PC-9 (cell line): Measurements from ENCODE around the gene SP140L. TPM values are rescaled to one million over a fixed set of nuclear protein-coding genes. Genes with fewer than 3 reads are reported as not detected.
"Not testable (repeated sequence)": the region's sequence is repeated elsewhere in the genome, so short reads cannot be mapped to it uniquely, and the experiment has no call there.

Source experiments
- BruUV-seq: library from RNA; stranded (reverse); fragments of 400-500 nt; replicated peaks from 2 replicates; lab custom pipeline; 2021; lab: Mats Ljungman, UMichigan
- CTCF ChIA-PET: fragments of 300-600 bp; sonication (Branson Sonifier 250); formaldehyde crosslinking; loops from one replicate; lab custom pipeline; 2022; ENCODE audit warnings: antibody characterized with exemption; lab: Charles Lee
- POLR2A ChIA-PET: fragments of 300-600 bp; sonication (Branson Sonifier 250); formaldehyde crosslinking; loops from one replicate; lab custom pipeline; 2022; ENCODE audit warnings: antibody characterized with exemption; ENCODE audit not compliant: unreplicated experiment; lab: Charles Lee
- DNase-seq, 2 experiments: peaks; one replicate each; pipeline versions ENCODE4 v3.0.0 to v3.0.0-alpha.2; 2015 to 2022; ENCODE audit warnings: mixed read lengths in 1 of 2
- H2AFZ ChIP-seq: fragments of 200-600 bp; sonication (generic); 2 replicates; pipeline ENCODE4 v1.8.1; 2017; ENCODE audit warnings: antibody characterized with exemption
- H3F3A ChIP-seq: fragments of 200-600 bp; sonication (generic); 2 replicates; pipeline ENCODE4 v1.8.1; 2017; ENCODE audit warnings: antibody characterized with exemption, mild to moderate bottlenecking, low read depth; ENCODE audit not compliant: insufficient read depth
- H3K27ac ChIP-seq: fragments of 200-600 bp; sonication (generic); 2 replicates; pipeline ENCODE4 v1.6.1; 2016; ENCODE audit warnings: mixed run types
- H3K27me3 ChIP-seq: fragments of 200-600 bp; sonication (generic); 2 replicates; pipeline ENCODE4 v1.6.1; 2016; ENCODE audit warnings: low read depth, mixed run types; ENCODE audit not compliant: insufficient read depth
- H3K36me3 ChIP-seq: fragments of 200-600 bp; sonication (generic); 2 replicates; pipeline ENCODE4 v1.6.1; 2016; ENCODE audit warnings: low read depth, mixed run types
- H3K4me1 ChIP-seq: fragments of 200-600 bp; sonication (generic); replicated peaks from 2 replicates; pipeline ENCODE4 v1.6.1; 2016; ENCODE audit warnings: mixed run types; ENCODE audit not compliant: insufficient read depth
- H3K4me2 ChIP-seq: fragments of 200-600 bp; sonication (generic); 2 replicates; pipeline ENCODE4 v1.6.1; 2017; ENCODE audit warnings: mixed run types
- H3K4me3 ChIP-seq: fragments of 200-600 bp; sonication (generic); 2 replicates; pipeline ENCODE4 v1.6.1; 2016; ENCODE audit warnings: mixed run types
- H3K79me2 ChIP-seq: fragments of 200-600 bp; sonication (generic); 2 replicates; pipeline ENCODE4 v1.6.1; 2017; ENCODE audit warnings: low read depth, mixed run types
- H3K9me2 ChIP-seq: fragments of 200-600 bp; sonication (generic); 2 replicates; pipeline ENCODE4 v1.8.1; 2017; ENCODE audit warnings: mild to moderate bottlenecking; ENCODE audit not compliant: insufficient read depth
- H3K9me3 ChIP-seq: fragments of 200-600 bp; sonication (generic); 2 replicates; pipeline ENCODE4 v1.8.1; 2016; ENCODE audit warnings: low read depth; ENCODE audit not compliant: insufficient read depth
- H4K20me1 ChIP-seq: fragments of 200-600 bp; sonication (generic); 2 replicates; pipeline ENCODE4 v1.8.1; 2017; ENCODE audit not compliant: insufficient read depth
- EZH2 ChIP-seq: fragments of 200-600 bp; sonication (generic); IDR thresholded peaks from 2 replicates; pipeline ENCODE4 v1.8.0; 2017; ENCODE audit warnings: antibody characterized with exemption, low read depth
- intact Hi-C: fragments of 100-400 bp; cut with micrococcal nuclease; formaldehyde crosslinking; loops from one replicate; pipeline ENCODE4 v1.10.0; 2022; ENCODE audit not compliant: unreplicated experiment
- total RNA-seq: library from RNA; stranded (reverse); gene quantifications from 2 replicates; pipeline ENCODE4 v1.2.3, GENCODE V29; 2021
- TF ChIP-seq, protein P1 (sequence below): fragments of 200-600 bp; sonication (generic); conservative IDR thresholded peaks from 2 replicates; pipeline ENCODE4 v1.6.1; 2017; ENCODE audit warnings: mixed run types, antibody characterized with exemption, mild to moderate bottlenecking, moderate library complexity

SP140L gene
- total RNA-seq, 1 experiment from 2014 or later = 23.6 TPM

DNA sequence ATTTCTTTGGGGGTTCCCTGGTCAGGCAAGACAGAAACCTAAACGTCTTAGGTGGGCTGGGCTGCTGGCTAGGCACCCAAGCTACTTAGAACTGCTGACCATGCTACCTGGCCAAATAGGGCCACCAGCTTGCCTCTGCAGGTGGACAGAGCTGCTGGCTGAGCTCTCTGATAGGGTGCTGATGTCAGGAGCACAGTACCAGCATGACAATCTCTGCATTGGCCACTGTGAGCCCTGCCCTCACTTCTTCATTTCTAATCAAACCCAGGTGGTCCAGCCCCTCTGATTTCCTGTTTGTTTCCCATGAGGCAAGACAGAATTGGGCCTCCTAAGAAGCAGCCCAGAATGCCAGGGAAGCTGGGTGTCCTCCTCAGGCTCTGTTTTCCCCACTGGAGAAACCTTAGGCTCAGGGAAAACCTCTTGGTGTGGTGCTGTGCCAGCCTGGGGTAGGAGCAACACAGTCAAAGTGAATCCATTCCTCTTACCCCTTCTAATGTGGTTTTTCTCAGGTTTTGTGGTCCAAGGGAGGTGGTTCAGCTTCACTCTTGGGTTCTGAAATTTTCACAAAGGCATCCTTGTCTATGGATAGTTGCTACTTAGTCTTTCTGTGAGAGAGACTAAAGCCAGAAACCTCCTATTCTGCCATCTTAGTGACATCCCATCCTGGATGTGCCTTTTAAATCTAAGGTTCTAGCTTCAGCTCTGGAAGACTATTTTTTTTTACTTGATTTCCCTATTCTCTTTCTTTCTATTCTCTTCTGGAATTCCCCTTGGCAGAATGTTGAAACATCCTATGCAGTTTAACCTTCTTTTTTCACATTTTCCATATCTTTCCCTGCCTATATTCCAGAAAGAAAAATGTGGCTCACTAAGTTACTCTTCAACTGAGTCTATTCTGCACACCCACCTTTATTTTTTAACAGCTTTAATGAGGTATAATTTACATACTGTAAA, 104.2 kb downstream of the SP140L start:
- DNase-seq = no peak
- no peak overlapping the region for H3K4me2 ChIP-seq
- BruUV-seq = no TSS peak
- H2AFZ ChIP-seq = no peak overlapping the region
- H3K27ac ChIP-seq = no peak overlapping the region
- no peaks in the 10 kb centered on the region for H4K20me1 ChIP-seq
- H3K27me3 ChIP-seq = no peaks in the 10 kb centered on the region
- peaks cover 19% of the 10 kb centered on the region for H3K79me2 ChIP-seq
- H3K9me3 ChIP-seq = peaks cover 7% of the 10 kb centered on the region
- peaks cover 4% of the 10 kb centered on the region; the same call in 1 of the 2 replicates for H3F3A ChIP-seq
- POLR2A ChIA-PET = no interaction called here
- H3K4me1 ChIP-seq = no peaks in the 10 kb centered on the region
- no peak overlapping the region for H3K4me3 ChIP-seq
- peaks cover 3% of the 10 kb centered on the region; the same call in 1 of the 2 replicates for H3K36me3 ChIP-seq
- no peaks in the 10 kb centered on the region for H3K9me2 ChIP-seq
- TF ChIP-seq EZH2 = no peak
- TF ChIP-seq, protein P1, sequence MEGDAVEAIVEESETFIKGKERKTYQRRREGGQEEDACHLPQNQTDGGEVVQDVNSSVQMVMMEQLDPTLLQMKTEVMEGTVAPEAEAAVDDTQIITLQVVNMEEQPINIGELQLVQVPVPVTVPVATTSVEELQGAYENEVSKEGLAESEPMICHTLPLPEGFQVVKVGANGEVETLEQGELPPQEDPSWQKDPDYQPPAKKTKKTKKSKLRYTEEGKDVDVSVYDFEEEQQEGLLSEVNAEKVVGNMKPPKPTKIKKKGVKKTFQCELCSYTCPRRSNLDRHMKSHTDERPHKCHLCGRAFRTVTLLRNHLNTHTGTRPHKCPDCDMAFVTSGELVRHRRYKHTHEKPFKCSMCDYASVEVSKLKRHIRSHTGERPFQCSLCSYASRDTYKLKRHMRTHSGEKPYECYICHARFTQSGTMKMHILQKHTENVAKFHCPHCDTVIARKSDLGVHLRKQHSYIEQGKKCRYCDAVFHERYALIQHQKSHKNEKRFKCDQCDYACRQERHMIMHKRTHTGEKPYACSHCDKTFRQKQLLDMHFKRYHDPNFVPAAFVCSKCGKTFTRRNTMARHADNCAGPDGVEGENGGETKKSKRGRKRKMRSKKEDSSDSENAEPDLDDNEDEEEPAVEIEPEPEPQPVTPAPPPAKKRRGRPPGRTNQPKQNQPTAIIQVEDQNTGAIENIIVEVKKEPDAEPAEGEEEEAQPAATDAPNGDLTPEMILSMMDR = no peak
- CTCF ChIA-PET = no interaction called here
- intact Hi-C loops = no loop called here

DNA sequence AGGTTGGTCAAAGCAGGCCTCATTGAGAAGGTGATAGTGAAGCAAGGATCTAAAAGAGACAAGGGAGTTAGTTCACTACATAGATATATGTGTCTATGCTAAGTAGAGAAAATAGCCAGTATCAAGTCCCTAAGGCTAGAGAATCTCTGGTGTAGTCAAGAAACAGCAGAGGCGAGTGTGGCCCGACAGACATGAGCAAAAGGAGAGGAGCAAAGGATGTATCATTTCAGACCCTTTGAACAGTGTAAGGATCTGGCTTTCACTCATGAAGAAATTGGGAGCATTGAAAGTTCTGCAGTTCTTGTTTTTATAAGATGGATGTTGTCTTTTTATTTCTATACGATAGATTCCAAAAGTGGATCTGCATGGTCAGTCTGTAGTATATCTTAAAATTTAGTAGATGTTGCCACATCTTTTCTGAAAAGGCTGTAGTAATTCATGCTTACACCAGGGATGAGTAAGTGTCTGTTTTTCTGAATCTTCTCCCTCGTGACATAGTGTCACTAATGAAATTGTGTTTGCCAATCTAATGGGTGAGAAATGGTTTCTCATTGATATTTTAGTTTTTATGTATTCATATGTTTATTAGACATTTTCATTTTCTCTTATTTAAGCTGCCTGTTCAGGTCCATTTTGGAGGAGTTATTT, 107.8 kb downstream of the SP140L start:
- no peak for DNase-seq
- Histone ChIP-seq H3K36me3 (no peaks in the 10 kb centered on the region), H3K9me2 (no peaks in the 10 kb centered on the region), H3F3A (peaks cover 4% of the 10 kb centered on the region; the same call in 1 of the 2 replicates), H2AFZ (no peak overlapping the region), H3K4me3 (no peak overlapping the region), H3K27me3 (no peaks in the 10 kb centered on the region), H3K9me3 (peaks cover 7% of the 10 kb centered on the region), H3K4me2 (no peak overlapping the region), H3K4me1 (no peaks in the 10 kb centered on the region), H4K20me1 (no peaks in the 10 kb centered on the region), H3K27ac (no peak overlapping the region), H3K79me2 (peaks cover 14% of the 10 kb centered on the region; the same call in 1 of the 2 replicates)
- TF ChIP-seq, protein P1 = no peak
- no peak for TF ChIP-seq EZH2
- POLR2A ChIA-PET = no interaction called here
- BruUV-seq = no TSS peak
- CTCF ChIA-PET = no interaction called here
- intact Hi-C loops = no loop called here

DNA sequence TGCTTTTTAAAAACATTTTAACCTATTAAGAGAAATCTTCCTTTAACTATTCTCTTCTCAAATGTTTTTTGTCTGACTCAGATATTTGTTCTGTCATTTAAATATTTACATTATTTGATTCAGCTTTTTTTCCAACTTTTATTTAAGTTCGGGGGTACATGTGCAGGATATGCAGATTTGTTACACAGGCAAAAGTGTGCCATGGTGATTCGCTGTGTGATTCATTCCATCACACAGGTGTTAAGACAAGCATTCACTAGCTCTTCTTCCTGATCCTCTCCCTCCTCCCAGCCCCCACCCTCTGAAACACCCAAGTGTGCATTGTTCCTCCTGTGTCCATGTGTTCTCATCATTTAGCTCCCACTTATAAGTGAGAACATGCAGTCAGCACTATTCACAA, 108.4 kb downstream of the SP140L start:
- no peaks in the 10 kb centered on the region for H3K9me2 ChIP-seq
- no peak overlapping the region for H2AFZ ChIP-seq
- H3K79me2 ChIP-seq = peaks cover 9% of the 10 kb centered on the region; the same call in 1 of the 2 replicates
- ChIA-PET CTCF (no interaction called here), POLR2A (no interaction called here)
- H3K4me1 ChIP-seq = no peaks in the 10 kb centered on the region
- no peak overlapping the region for H3K27ac ChIP-seq
- no peaks in the 10 kb centered on the region for H3K36me3 ChIP-seq
- intact Hi-C loops = no loop called here
- no peaks in the 10 kb centered on the region for H4K20me1 ChIP-seq
- no peak overlapping the region for H3K4me2 ChIP-seq
- no peak for DNase-seq
- H3K9me3 ChIP-seq = peaks cover 7% of the 10 kb centered on the region
- no peak overlapping the region for H3K4me3 ChIP-seq
- H3F3A ChIP-seq = peaks cover 4% of the 10 kb centered on the region; the same call in 1 of the 2 replicates
- TF ChIP-seq, protein P1 = no peak
- TF ChIP-seq EZH2 = no peak
- BruUV-seq = no TSS peak
- H3K27me3 ChIP-seq = no peaks in the 10 kb centered on the region

DNA sequence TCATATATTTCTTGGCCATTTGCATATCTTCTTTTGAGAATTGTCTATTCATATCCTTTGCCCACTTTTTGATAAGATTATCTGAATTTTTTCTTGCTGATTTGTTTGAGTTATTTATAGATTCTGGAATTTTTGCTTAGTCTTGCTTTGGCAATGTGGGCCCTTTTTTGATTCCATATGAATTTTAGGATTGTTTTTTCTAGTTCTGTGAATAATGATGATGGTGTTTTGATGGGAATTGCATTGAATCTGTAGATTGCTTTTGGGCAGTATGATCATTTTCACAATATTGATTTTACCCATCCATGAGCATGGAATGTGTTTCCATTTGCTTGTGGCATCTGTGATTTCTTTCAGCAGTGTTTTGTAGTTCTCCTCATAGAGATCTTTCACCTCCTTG, 112.1 kb downstream of the SP140L start:
- H3K9me2 ChIP-seq, H3K27ac ChIP-seq, BruUV-seq, H3K4me2 ChIP-seq, H3K36me3 ChIP-seq, H3F3A ChIP-seq, H4K20me1 ChIP-seq, POLR2A ChIA-PET, H3K4me1 ChIP-seq, H2AFZ ChIP-seq, H3K27me3 ChIP-seq, H3K4me3 ChIP-seq, H3K79me2 ChIP-seq, DNase-seq, intact Hi-C loops, H3K9me3 ChIP-seq, CTCF ChIA-PET: not testable (repeated sequence)
